SK-N-MC (cell line): Measurements from ENCODE around the gene CEMIP.

Experiments
- DNase-seq: peaks from one replicate; pipeline ENCODE4 v3.0.0-alpha.2; 2011; ENCODE audit warnings: low read depth, low spot score
- H3K27ac ChIP-seq: fragments of 200-600 bp; sonication (generic); 2 replicates; pipeline ENCODE4 v1.5.1; 2016; ENCODE audit warnings: mixed run types
- H3K36me3 ChIP-seq: fragments of 200-600 bp; sonication (generic); 2 replicates; pipeline ENCODE4 v1.6.1; 2017; ENCODE audit warnings: antibody characterized with exemption, low read length, mixed read lengths; ENCODE audit not compliant: insufficient read depth
- H3K4me3 ChIP-seq: fragments of 200-600 bp; sonication (generic); 2 replicates; pipeline ENCODE4 v1.5.1; 2016
- H3K9ac ChIP-seq: fragments of 200-600 bp; sonication (generic); 2 replicates; pipeline ENCODE4 v1.8.0; 2017; ENCODE audit warnings: mixed run types, mixed read lengths; ENCODE audit not compliant: insufficient read length
- H3K9me3 ChIP-seq: fragments of 200-600 bp; sonication (generic); 2 replicates; pipeline ENCODE4 v1.6.1; 2017; ENCODE audit warnings: low read depth, mild to moderate bottlenecking, antibody characterized with exemption, low read length, moderate library complexity, mixed read lengths
- EZH2 ChIP-seq: fragments of 200-600 bp; sonication (generic); IDR thresholded peaks from one replicate; pipeline ENCODE4 v1.6.1; 2017; ENCODE audit warnings: antibody characterized with exemption
- FOXP2 ChIP-seq: optimal IDR thresholded peaks from 2 replicates; pipeline ENCODE3; 2011; ENCODE audit warnings: mild to moderate bottlenecking, moderate library complexity; ENCODE audit not compliant: insufficient read depth; ENCODE audit errors: extremely low read length, control extremely low read depth
- POLR2AphosphoS5 ChIP-seq: IDR thresholded peaks from 2 replicates; pipeline ENCODE4 v1.6.1; 2012; ENCODE audit warnings: mild to moderate bottlenecking, low read depth, low read length, borderline replicate concordance

The CEMIP gene

GRCh38 chr15:80766275-80766674, 12.9 kb upstream of the CEMIP start:
- Histone ChIP-seq H3K36me3 (no peaks in the 10 kb centered on the region), H3K9me3 (no peaks in the 10 kb centered on the region), H3K4me3 (no peak overlapping the region), H3K27ac (no peak overlapping the region), H3K9ac (no peak overlapping the region)
- TF ChIP-seq EZH2 (no peak), POLR2AphosphoS5 (no peak), FOXP2 (no peak)
- no peak for DNase-seq

GRCh38 chr15:80768158-80768557, 11.0 kb upstream of the CEMIP start:
- H3K36me3 ChIP-seq = no peaks in the 10 kb centered on the region
- no peaks in the 10 kb centered on the region for H3K9me3 ChIP-seq
- H3K27ac ChIP-seq = no peak overlapping the region
- TF ChIP-seq EZH2 = no peak
- TF ChIP-seq POLR2AphosphoS5 = no peak
- no peak for TF ChIP-seq FOXP2
- DNase-seq = no peak
- H3K4me3 ChIP-seq = no peak overlapping the region
- H3K9ac ChIP-seq = no peak overlapping the region

- no peak for DNase-seq
- H3K27ac ChIP-seq = no peak overlapping the region
- H3K4me3 ChIP-seq = no peak overlapping the region
- no peaks in the 10 kb centered on the region for H3K9me3 ChIP-seq
- no peaks in the 10 kb centered on the region for H3K36me3 ChIP-seq
- no peak for TF ChIP-seq POLR2AphosphoS5
- TF ChIP-seq FOXP2 = no peak
- no peak for TF ChIP-seq EZH2
- no peak overlapping the region for H3K9ac ChIP-seq
Measured at GRCh38 chr15:80769153-80769828, 9.9 kb upstream of the CEMIP start.

GRCh38 chr15:80769829-80770705, 9.1 kb upstream of the CEMIP start:
- DNase-seq = no peak
- Histone ChIP-seq H3K9me3 (no peaks in the 10 kb centered on the region), H3K9ac (no peak overlapping the region), H3K27ac (no peak overlapping the region), H3K4me3 (no peak overlapping the region), H3K36me3 (no peaks in the 10 kb centered on the region)
- TF ChIP-seq EZH2 (no peak), POLR2AphosphoS5 (no peak), FOXP2 (no peak)

- Histone ChIP-seq H3K27ac (no peak overlapping the region), H3K9me3 (no peaks in the 10 kb centered on the region), H3K9ac (no peak overlapping the region), H3K36me3 (no peaks in the 10 kb centered on the region), H3K4me3 (no peak overlapping the region)
- DNase-seq = no peak
- TF ChIP-seq POLR2AphosphoS5 (no peak), FOXP2 (no peak), EZH2 (no peak)
Measured at GRCh38 chr15:80773122-80773551, 6.0 kb upstream of the CEMIP start.

GRCh38 chr15:80773792-80774352, 5.3 kb upstream of the CEMIP start:
- no peak overlapping the region for H3K9ac ChIP-seq
- TF ChIP-seq FOXP2 = no peak
- TF ChIP-seq POLR2AphosphoS5 = no peak
- TF ChIP-seq EZH2 = no peak
- no peaks in the 10 kb centered on the region for H3K36me3 ChIP-seq
- H3K27ac ChIP-seq = no peak overlapping the region
- DNase-seq = no peak
- no peaks in the 10 kb centered on the region for H3K9me3 ChIP-seq
- H3K4me3 ChIP-seq = no peak overlapping the region

GRCh38 chr15:80774486-80774885, 4.7 kb upstream of the CEMIP start:
- Histone ChIP-seq H3K36me3 (no peaks in the 10 kb centered on the region), H3K9ac (no peak overlapping the region), H3K9me3 (no peaks in the 10 kb centered on the region), H3K4me3 (no peak overlapping the region), H3K27ac (no peak overlapping the region)
- no peak for DNase-seq
- no peak for TF ChIP-seq POLR2AphosphoS5
- TF ChIP-seq FOXP2 = no peak
- TF ChIP-seq EZH2 = no peak

- no peaks in the 10 kb centered on the region for H3K9me3 ChIP-seq
- H3K27ac ChIP-seq = no peak overlapping the region
- no peak for DNase-seq
- no peak overlapping the region for H3K4me3 ChIP-seq
- H3K36me3 ChIP-seq = no peaks in the 10 kb centered on the region
- no peak for TF ChIP-seq FOXP2
- TF ChIP-seq POLR2AphosphoS5 = no peak
- H3K9ac ChIP-seq = no peak overlapping the region
Measured at GRCh38 chr15:80775338-80775737, 3.8 kb upstream of the CEMIP start.
